ENCODE measurements around the gene CBLN3.

CBLN3 gene

DNA sequence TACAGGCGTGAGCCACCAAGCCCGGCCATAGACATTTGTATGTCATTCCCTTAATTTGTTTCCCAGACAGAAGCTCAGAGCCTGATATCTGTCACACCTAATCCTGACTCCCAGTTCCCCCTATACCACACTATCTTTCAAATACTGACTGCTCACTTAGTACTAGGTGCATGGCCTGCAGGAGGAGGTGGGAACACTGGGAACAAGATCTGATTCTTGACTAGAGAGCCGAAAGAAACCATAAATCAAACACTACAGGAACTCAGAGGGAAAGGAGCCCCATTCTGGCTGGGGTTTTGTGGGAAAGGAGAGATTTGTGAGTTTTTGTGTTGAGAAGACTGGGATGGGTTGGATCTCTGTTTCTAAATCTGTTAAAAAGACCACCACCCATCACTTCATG is 5.2 kb upstream of the CBLN3 start:
- peaks cover 25% of the 10 kb centered on the region for H3K79me2 ChIP-seq (ENCODE audit: insufficient read depth, low read length)
- H3K4me1 ChIP-seq (ENCODE audit: insufficient read depth, low read length): peaks cover 42% of the 10 kb centered on the region
- no peak overlapping the region for H3K4me2 ChIP-seq (ENCODE audit: insufficient read depth, low read length)
- H3K9ac ChIP-seq (ENCODE audit: low read depth, low read length): no peak overlapping the region
- H2AFZ ChIP-seq (ENCODE audit: low read depth, low read length): no peak overlapping the region
- DNase-seq (no peak), ATAC-seq (ENCODE audit: insufficient read depth, low read depth) (no peak)
- H3K9me3 ChIP-seq (ENCODE audit: insufficient read depth, low read length, severe bottlenecking): no peaks in the 10 kb centered on the region
- no peak overlapping the region for H3K27ac ChIP-seq (ENCODE audit: low read length)
- no peaks in the 10 kb centered on the region for H3K27me3 ChIP-seq (ENCODE audit: insufficient read depth, low read length, poor library complexity)
- TF ChIP-seq EZH2 (IDR thresholded peaks at IDR 0.05; ENCODE audit: borderline replicate concordance, low read depth, low read length, severe bottlenecking): no peak
- TF ChIP-seq, protein P1, sequence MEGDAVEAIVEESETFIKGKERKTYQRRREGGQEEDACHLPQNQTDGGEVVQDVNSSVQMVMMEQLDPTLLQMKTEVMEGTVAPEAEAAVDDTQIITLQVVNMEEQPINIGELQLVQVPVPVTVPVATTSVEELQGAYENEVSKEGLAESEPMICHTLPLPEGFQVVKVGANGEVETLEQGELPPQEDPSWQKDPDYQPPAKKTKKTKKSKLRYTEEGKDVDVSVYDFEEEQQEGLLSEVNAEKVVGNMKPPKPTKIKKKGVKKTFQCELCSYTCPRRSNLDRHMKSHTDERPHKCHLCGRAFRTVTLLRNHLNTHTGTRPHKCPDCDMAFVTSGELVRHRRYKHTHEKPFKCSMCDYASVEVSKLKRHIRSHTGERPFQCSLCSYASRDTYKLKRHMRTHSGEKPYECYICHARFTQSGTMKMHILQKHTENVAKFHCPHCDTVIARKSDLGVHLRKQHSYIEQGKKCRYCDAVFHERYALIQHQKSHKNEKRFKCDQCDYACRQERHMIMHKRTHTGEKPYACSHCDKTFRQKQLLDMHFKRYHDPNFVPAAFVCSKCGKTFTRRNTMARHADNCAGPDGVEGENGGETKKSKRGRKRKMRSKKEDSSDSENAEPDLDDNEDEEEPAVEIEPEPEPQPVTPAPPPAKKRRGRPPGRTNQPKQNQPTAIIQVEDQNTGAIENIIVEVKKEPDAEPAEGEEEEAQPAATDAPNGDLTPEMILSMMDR (IDR thresholded peaks at IDR 0.05; ENCODE audit: borderline replicate concordance, extremely low read depth, low read length, poor library complexity, severe bottlenecking): no peak
- H3K4me3 ChIP-seq (ENCODE audit: low read depth in 1 of 2, low read length in 2 of 2): no peak overlapping the region
- peaks cover 27% of the 10 kb centered on the region for H4K20me1 ChIP-seq (ENCODE audit: insufficient read depth, low read length)
- peaks cover 83% of the 10 kb centered on the region for H3K36me3 ChIP-seq (ENCODE audit: insufficient read depth, low read length)

DNA sequence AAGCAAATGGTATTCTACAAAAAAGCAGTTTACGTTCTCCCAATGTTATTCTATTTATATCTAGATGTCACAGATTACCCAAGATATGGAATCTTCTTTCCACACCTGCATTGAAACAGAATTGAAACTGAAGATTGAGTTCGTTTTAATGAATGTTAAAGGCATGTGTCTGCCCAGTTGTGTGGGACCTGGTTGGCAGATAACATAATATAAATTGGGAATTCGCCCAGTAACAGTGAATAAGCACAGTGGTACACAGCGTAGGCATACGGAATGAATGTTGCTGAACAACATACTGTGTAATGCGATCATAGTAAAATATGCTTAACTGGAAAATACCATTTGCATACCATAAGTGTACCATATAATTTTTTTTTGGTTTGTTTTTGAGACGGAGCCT is 4.6 kb upstream of the CBLN3 start:
- no peaks in the 10 kb centered on the region for H3K9me3 ChIP-seq (ENCODE audit: insufficient read depth, low read length, severe bottlenecking)
- H3K4me1 ChIP-seq (ENCODE audit: insufficient read depth, low read length): peaks cover 47% of the 10 kb centered on the region
- H3K27ac ChIP-seq (ENCODE audit: low read length): no peak overlapping the region
- H3K9ac ChIP-seq (ENCODE audit: low read depth, low read length): no peak overlapping the region
- peaks cover 26% of the 10 kb centered on the region for H3K79me2 ChIP-seq (ENCODE audit: insufficient read depth, low read length)
- H4K20me1 ChIP-seq (ENCODE audit: insufficient read depth, low read length): peaks cover 27% of the 10 kb centered on the region
- no peaks in the 10 kb centered on the region for H3K27me3 ChIP-seq (ENCODE audit: insufficient read depth, low read length, poor library complexity)
- no peak for TF ChIP-seq EZH2 (IDR thresholded peaks at IDR 0.05; ENCODE audit: borderline replicate concordance, low read depth, low read length, severe bottlenecking)
- no peak for DNase-seq
- peaks cover 77% of the 10 kb centered on the region for H3K36me3 ChIP-seq (ENCODE audit: insufficient read depth, low read length)
- no peak overlapping the region for H2AFZ ChIP-seq (ENCODE audit: low read depth, low read length)
- ATAC-seq (ENCODE audit: insufficient read depth, low read depth): no peak
- H3K4me3 ChIP-seq (ENCODE audit: low read depth in 1 of 2, low read length in 2 of 2): no peak overlapping the region
- H3K4me2 ChIP-seq (ENCODE audit: insufficient read depth, low read length): no peak overlapping the region

DNA sequence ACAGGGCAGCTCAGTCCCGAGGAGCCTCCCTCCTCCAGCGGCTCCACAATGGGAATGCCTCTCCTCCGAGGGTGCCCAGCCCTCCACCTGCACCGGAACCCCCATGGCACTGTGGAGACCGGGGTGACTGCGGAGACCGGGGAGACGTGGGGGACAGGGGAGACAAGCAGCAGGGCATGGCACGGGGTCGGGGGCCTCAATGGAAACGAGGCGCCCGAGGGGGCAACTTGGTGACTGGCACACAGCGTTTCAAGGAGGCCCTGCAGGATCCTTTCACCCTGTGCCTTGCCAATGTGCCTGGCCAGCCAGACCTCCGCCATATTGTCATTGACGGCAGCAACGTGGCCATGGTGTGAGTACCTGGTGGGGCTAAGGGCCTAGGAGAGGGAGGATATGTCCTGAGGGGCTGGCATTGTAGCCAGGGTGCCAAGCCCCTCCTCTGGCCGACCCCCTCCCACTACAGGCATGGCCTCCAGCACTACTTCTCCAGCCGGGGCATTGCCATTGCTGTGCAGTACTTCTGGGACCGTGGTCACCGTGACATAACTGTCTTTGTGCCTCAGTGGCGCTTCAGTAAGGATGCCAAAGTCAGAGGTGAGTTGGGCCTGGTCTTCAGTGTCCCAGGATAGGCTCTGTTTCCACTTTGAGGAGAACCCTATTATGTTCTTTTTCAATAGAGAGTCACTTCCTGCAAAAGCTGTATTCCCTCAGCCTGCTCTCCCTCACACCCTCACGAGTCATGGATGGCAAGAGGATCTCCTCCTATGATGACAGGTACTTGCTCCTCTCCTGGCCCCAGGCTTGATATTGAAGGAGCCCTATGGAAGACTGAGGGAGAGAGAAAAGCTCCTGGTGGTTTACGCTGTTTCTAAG is 3.0 kb upstream of the CBLN3 start:
- Histone ChIP-seq H3K36me3 (ENCODE audit: insufficient read depth, low read length) (peaks cover 62% of the 10 kb centered on the region), H3K4me2 (ENCODE audit: insufficient read depth, low read length) (peak overlapping the region; percentile 97; the same call in 1 of the 2 replicates), H3K4me3 (ENCODE audit: low read depth in 1 of 2, low read length in 2 of 2) (no peak overlapping the region), H3K27me3 (ENCODE audit: insufficient read depth, low read length, poor library complexity) (no peaks in the 10 kb centered on the region), H3K27ac (ENCODE audit: low read length) (no peak overlapping the region), H3K4me1 (ENCODE audit: insufficient read depth, low read length) (peaks cover 49% of the 10 kb centered on the region), H2AFZ (ENCODE audit: low read depth, low read length) (no peak overlapping the region), H3K9me3 (ENCODE audit: insufficient read depth, low read length, severe bottlenecking) (no peaks in the 10 kb centered on the region), H3K79me2 (ENCODE audit: insufficient read depth, low read length) (peaks cover 28% of the 10 kb centered on the region), H4K20me1 (ENCODE audit: insufficient read depth, low read length) (peaks cover 27% of the 10 kb centered on the region), H3K9ac (ENCODE audit: low read depth, low read length) (no peak overlapping the region)
- TF ChIP-seq EZH2 (IDR thresholded peaks at IDR 0.05; ENCODE audit: borderline replicate concordance, low read depth, low read length, severe bottlenecking): no peak
- TF ChIP-seq, protein P1 (IDR thresholded peaks at IDR 0.05; ENCODE audit: borderline replicate concordance, extremely low read depth, low read length, poor library complexity, severe bottlenecking): no peak
- ATAC-seq (ENCODE audit: insufficient read depth, low read depth) (no peak), DNase-seq (no peak)

DNA sequence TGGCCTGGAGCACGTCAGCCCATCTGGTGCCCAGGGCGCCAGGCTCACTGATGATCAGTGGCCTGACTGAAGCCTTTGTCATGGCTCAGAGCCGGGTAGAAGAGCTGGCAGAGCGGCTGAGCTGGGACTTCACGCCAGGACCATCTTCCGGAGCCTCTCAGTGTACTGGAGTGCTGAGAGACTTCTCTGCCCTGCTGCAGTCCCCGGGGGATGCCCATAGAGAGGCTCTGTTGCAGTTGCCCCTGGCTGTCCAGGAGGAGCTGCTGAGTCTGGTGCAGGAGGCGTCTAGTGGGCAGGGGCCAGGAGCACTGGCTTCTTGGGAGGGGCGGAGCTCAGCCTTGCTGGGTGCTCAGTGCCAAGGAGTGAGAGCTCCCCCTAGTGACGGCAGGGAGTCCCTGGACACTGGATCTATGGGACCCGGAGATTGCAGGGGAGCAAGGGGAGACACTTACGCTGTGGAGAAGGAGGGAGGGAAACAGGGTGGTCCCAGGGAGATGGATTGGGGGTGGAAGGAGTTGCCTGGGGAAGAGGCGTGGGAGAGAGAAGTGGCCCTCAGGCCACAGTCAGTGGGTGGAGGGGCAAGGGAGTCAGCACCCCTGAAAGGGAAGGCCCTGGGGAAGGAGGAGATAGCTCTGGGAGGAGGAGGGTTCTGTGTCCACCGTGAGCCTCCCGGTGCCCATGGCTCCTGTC is 2.2 kb upstream of the CBLN3 start:
- Histone ChIP-seq H3K27me3 (ENCODE audit: insufficient read depth, low read length, poor library complexity) (no peaks in the 10 kb centered on the region), H3K4me3 (ENCODE audit: low read depth in 1 of 2, low read length in 2 of 2) (peak overlapping the region in 1 of 2 experiments; percentile 93; a peak in 2 of 4 replicates), H3K9me3 (ENCODE audit: insufficient read depth, low read length, severe bottlenecking) (no peaks in the 10 kb centered on the region), H3K9ac (ENCODE audit: low read depth, low read length) (peak overlapping the region; percentile 94; the same call in 1 of the 2 replicates), H3K79me2 (ENCODE audit: insufficient read depth, low read length) (peaks cover 28% of the 10 kb centered on the region), H2AFZ (ENCODE audit: low read depth, low read length) (no peak overlapping the region), H3K4me1 (ENCODE audit: insufficient read depth, low read length) (peaks cover 41% of the 10 kb centered on the region), H3K4me2 (ENCODE audit: insufficient read depth, low read length) (peak overlapping the region; percentile 97), H3K36me3 (ENCODE audit: insufficient read depth, low read length) (peaks cover 54% of the 10 kb centered on the region), H4K20me1 (ENCODE audit: insufficient read depth, low read length) (peaks cover 27% of the 10 kb centered on the region), H3K27ac (ENCODE audit: low read length) (0 out of 2 replicates have a peak overlapping the region, but pooled peaks have one; percentile 90)
- peak; percentile 81 for ATAC-seq (ENCODE audit: insufficient read depth, low read depth)
- DNase-seq: peak; percentile 90
- TF ChIP-seq, protein P1 (IDR thresholded peaks at IDR 0.05; ENCODE audit: borderline replicate concordance, extremely low read depth, low read length, poor library complexity, severe bottlenecking): peak; percentile 96
- TF ChIP-seq EZH2 (IDR thresholded peaks at IDR 0.05; ENCODE audit: borderline replicate concordance, low read depth, low read length, severe bottlenecking): no peak

Measured in DND-41 (cell line).